Lower leg skin (tissue), 4 donors: ENCODE results near the gene SNRPA. TPM values are rescaled to one million over a fixed set of nuclear protein-coding genes. Genes with fewer than 3 reads are reported as not detected.
A peak's percentile ranks its signal among the peaks of the same experiment; 100 is the strongest.

Experiments
- DNase-seq, 2 donors: peaks; one replicate each; pipeline ENCODE4 v3.0.0-alpha.2; 2019; ENCODE audit warnings: low spot score in 2 of 2
- H3K4me3 ChIP-seq: fragments of 200-600 bp; sonication (generic); 2 replicates; pipeline ENCODE4 v1.5.1; 2017; ENCODE audit warnings: mild to moderate bottlenecking, low read depth; ENCODE audit not compliant: poor library complexity, severe bottlenecking
- POLR2A ChIP-seq, 2 donors: fragments of 450-650 bp; IDR thresholded peaks; one replicate each; pipeline ENCODE4 v1.6.1; 2016 to 2017; ENCODE audit warnings: antibody characterized with exemption in 2 of 2, mild to moderate bottlenecking in 1 of 2, moderate library complexity in 1 of 2
- whole genome bisulfite sequencing, 2 donors: methylation state at CpG; one replicate each; pipeline ENCODE4 v1.1.5; 2018; 5-methylcytosine and 5-hydroxymethylcytosine counted together
- intact Hi-C: fragments of 100-400 bp; cut with DNase I; formaldehyde crosslinking; loops from one replicate; pipeline ENCODE4 v1.15.0; 2023; ENCODE audit warnings: low total_unique reads
- total RNA-seq, 4 donors: library from RNA; depleted of rRNA; stranded (reverse); fragments of >200 nt; gene quantifications; one replicate each; pipeline ENCODE4 v1.1.0, GENCODE V29; 2016
- TF ChIP-seq, protein P1 (sequence below), 3 donors: fragments of 450-650 bp; IDR thresholded peaks; one replicate each; pipeline ENCODE4 v1.5.1; 2016; ENCODE audit warnings: antibody characterized with exemption in 3 of 3, mild to moderate bottlenecking in 3 of 3, moderate library complexity in 2 of 3

SNRPA gene
- total RNA-seq, 4 donors from 2014 or later: 18.0 to 52.4 (median 44.9) TPM

DNA sequence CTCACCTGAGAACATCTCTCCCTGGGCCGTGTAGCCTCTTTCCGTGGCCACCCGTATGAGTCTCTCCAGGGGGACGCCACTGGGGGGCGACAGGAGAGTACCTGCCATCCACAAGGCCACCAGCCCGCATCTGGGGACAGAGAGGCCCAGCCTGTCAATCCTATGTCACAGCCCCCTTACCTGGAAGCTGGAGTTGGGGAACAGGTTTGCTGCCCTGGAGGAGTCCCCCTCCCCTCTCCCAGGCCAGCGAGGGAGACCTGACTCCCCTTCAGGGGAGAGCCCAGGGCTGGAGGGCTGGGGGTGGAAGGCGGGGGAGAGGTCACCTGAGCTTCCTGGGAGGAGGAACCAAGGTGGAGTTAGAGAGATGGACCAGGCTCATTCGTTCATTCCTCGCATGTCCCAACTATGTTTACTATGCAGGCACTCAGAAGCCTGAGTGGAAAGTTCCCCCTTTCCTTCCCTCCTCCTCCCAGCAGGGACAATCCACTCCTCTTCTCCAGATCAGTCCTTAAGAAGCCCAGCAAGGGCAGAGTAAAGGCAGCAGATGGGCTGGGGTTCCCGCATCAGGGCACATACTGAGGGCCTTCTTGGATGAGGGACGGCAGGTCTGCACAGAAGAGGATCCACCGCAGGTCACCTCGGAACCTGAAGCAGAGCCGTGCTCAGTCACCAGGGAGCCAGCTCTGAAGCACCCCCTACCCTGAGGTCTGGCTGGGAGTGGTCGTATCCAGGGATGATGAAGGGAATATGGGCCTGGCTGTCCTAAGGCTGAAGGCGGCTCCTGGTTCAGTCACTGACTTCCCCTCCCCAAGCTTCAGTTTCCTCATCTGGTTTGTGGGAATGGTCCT lies 6.2 kb upstream of the SNRPA start:
- 75% methylated on average over 15 of the region's 17 CpGs for WGBS, 2 donors
- no peak overlapping the region for H3K4me3 ChIP-seq
- intact Hi-C loops: no loop called here
- DNase-seq: peak in 1 of 2 donors; percentile 83
- TF ChIP-seq, protein P1, sequence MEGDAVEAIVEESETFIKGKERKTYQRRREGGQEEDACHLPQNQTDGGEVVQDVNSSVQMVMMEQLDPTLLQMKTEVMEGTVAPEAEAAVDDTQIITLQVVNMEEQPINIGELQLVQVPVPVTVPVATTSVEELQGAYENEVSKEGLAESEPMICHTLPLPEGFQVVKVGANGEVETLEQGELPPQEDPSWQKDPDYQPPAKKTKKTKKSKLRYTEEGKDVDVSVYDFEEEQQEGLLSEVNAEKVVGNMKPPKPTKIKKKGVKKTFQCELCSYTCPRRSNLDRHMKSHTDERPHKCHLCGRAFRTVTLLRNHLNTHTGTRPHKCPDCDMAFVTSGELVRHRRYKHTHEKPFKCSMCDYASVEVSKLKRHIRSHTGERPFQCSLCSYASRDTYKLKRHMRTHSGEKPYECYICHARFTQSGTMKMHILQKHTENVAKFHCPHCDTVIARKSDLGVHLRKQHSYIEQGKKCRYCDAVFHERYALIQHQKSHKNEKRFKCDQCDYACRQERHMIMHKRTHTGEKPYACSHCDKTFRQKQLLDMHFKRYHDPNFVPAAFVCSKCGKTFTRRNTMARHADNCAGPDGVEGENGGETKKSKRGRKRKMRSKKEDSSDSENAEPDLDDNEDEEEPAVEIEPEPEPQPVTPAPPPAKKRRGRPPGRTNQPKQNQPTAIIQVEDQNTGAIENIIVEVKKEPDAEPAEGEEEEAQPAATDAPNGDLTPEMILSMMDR (IDR thresholded peaks at IDR 0.05): no peak
- no peak for TF ChIP-seq POLR2A (IDR thresholded peaks at IDR 0.05)

DNA sequence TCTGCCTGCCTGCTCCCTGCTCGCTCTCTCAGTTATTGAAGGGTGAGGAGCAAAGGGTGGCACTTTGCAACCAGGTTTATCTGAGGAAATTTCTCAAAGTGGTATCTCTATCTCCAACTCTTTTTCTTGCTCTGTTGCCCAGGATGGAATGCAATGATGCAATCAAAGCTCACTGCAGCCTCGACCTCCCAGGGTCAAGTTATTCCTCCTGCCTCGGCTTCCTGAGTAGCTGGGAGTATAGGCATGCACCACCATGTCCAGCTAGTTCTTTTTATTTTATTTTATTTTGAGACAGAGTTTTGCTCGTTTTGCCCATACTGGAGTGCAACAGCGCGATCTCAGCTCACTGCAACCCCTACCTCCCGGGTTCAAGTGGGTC lies 5.6 kb upstream of the SNRPA start:
- H3K4me3 ChIP-seq: no peak overlapping the region
- intact Hi-C loops: no loop called here
- 83 to 86% methylated on average over 7 of the region's 7 CpGs for whole genome bisulfite sequencing, 2 donors
- TF ChIP-seq POLR2A (IDR thresholded peaks at IDR 0.05): no peak
- TF ChIP-seq, protein P1 (IDR thresholded peaks at IDR 0.05): no peak
- DNase-seq: no peak

GRCh38 chr19:40747536-40747935 lies 3.5 kb upstream of the SNRPA start:
- WGBS, 2 donors: 94 to 99% methylated on average over 7 of the region's 7 CpGs
- H3K4me3 ChIP-seq: no peak overlapping the region
- no peak for DNase-seq
- TF ChIP-seq POLR2A (IDR thresholded peaks at IDR 0.05): no peak
- TF ChIP-seq, protein P1 (IDR thresholded peaks at IDR 0.05): no peak
- intact Hi-C loops: no loop called here

- peak in 1 of 2 donors; percentile 69 for TF ChIP-seq POLR2A (IDR thresholded peaks at IDR 0.05)
- TF ChIP-seq, protein P1 (IDR thresholded peaks at IDR 0.05): no peak
- 0% methylated on average over 42 to 43 of the region's 43 CpGs for WGBS, 2 donors
- peak; percentile 100 for DNase-seq
- intact Hi-C loops: no loop called here
- peak within 1 kb of the TSS; percentile 39 for H3K4me3 ChIP-seq
Observed at GRCh38 chr19:40750058-40750873, 737 bp upstream of the SNRPA start, which contains the start of gene ACTMAP. ACTMAP (minus strand) TSS chr19:40750477; CDS start chr19:40749803, 674 bp downstream.

DNA sequence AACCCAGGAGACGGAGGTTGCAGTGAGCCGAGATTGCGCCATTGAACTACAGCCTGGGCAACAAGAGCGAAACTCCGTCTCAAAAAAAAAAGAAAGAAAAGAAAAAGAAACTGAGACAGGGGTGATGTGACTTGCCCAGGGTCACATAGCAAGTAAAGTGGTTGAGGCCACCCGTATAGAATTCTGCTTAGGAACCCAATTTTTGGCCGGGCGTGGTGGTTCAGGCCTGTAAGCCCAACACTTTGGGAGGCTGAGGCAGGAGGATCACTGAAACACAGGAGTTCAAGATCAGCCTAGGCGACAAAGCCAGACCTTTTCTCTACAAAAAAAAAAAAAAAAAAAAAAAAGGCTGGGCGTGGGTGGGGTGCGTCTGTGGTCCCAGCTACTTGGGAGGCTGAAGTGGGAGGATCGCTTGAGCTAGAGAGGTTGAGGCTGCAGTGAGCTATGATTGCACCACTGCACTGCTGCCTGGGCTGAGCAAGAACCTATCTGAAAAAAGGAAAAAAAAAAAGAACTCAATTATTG lies 1.3 kb downstream of the SNRPA start:
- H3K4me3 ChIP-seq: no peak overlapping the region
- WGBS, 2 donors: 75 to 79% methylated on average over 12 of the region's 12 CpGs
- no peak for TF ChIP-seq POLR2A (IDR thresholded peaks at IDR 0.05)
- TF ChIP-seq, protein P1 (IDR thresholded peaks at IDR 0.05): no peak
- DNase-seq: no peak
- intact Hi-C loops: no loop called here
